A549 treated with ZK216348 at 1 μM for 4 hours (cell line): ENCODE data around the gene LRRC28. TPM values are rescaled to one million over a fixed set of nuclear protein-coding genes. Genes with fewer than 3 reads are reported as not detected.

Experiments
- total RNA-seq: library from RNA; stranded (reverse); fragments of 200-300 nt; extraction: Qiagen RNA extraction; gene quantifications from 5 replicates; pipeline ENCODE4 v1.2.3, GENCODE V29; 2022; ENCODE audit warnings: low read depth

Gene LRRC28
- 12.7 to 18.7 TPM (median 14.5 TPM) in 5 replicates for total RNA-seq

DNA sequence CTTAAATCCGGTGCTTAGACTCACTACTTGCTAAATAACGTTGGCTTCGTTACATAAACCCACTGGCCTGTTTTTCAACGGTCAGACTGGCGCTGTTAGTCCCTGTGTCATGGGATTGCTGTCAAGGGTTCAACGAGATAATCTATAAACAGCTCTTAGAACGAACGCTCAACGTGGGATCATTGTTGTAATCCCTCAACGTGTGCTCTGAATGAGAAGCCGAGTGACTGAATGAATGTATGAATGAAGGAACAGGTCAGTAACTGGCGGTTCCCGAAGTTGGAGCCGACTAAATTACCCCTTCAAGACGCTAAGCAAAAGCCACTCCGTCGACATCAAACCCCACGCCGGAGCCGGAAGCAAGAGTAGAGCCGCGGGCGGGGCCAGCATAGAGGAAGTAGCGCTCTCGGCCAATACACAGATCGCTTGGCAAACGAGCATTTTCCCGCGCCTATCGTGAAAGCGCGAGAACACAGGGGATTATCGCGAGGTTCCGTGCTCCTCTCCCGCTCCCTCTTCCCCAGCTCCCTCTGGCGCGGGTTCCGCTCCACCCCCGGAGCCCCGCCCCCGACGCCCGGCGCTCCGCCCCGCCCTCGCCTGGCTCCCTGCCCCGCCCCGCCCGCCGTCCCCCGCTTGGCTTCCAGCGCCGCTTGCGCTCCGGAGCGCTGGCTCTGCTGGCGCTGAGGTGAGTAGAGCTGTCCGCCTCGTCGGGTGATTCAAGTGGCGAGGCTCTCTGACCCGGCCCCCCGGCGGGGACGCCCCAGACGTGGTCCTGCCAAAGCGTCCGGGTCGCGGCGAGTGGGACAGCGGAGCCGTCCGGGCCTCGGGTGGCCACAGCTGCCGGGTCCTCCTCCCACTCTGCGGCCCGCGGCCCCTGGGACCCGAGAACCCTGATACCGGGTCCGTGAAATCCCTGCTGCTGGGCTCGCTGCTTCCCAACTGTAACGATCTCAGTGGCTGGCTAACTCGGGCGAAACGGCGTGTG lies at the start of gene LRRC28:
TSS of gene LRRC28 (plus strand) at position 625 of the 985 bp plus-strand sequence. CDS start 4,477 bp downstream, outside the sequence.

DNA sequence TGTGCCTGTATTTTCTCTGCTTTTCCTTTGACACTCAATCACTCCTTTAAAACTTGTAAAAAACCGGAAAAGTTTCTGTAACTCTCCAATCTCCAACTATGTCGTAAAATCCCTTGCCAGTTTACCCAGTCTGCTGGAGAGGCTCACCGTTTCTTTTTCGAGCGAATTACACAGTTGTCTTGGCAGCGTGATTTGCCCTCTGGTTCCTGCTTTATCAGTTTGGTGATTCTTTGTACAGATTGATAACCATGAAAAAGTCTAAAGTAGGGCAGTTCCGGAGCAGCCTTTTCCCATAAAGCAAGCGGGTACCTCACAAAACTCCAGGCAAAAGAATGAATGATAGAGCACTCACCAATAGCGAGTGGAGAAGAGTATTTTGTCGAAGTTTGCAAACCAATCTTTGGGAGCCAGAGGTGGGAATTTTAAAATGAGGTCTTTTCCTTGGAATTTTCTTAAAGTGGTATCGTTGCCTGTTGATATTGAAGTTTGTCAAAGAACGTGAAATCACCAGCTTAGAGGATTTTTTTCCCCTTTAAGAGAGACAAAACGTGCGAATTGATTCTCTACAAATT lies 1.9 kb upstream of the LRRC28 start, which contains the start of gene TTC23:
TSS of gene TTC23 (minus strand) at position 312 of the 572 bp plus-strand sequence. CDS start 20,869 bp downstream, outside the sequence.

Other genes with a start within 250 kb of the LRRC28 start
- not detected in 5 replicates for gene PGPEP1L, start 243.7 kb upstream of the LRRC28 start, total RNA-seq
- gene SYNM, start 146.4 kb upstream of the LRRC28 start, total RNA-seq = 32.8 to 41.3 TPM (median 38.0 TPM) in 5 replicates
- 9.1 to 15.8 TPM (median 10.0 TPM) in 5 replicates for gene TTC23, start 1.9 kb upstream of the LRRC28 start, total RNA-seq